ENCODE results near the gene RAPGEF4. TPM values are rescaled to one million over a fixed set of nuclear protein-coding genes. Genes with fewer than 3 reads are reported as not detected.

Gene RAPGEF4
- total RNA-seq, 2 experiments from 2014 or later = 0.85 to 1.3 TPM

DNA sequence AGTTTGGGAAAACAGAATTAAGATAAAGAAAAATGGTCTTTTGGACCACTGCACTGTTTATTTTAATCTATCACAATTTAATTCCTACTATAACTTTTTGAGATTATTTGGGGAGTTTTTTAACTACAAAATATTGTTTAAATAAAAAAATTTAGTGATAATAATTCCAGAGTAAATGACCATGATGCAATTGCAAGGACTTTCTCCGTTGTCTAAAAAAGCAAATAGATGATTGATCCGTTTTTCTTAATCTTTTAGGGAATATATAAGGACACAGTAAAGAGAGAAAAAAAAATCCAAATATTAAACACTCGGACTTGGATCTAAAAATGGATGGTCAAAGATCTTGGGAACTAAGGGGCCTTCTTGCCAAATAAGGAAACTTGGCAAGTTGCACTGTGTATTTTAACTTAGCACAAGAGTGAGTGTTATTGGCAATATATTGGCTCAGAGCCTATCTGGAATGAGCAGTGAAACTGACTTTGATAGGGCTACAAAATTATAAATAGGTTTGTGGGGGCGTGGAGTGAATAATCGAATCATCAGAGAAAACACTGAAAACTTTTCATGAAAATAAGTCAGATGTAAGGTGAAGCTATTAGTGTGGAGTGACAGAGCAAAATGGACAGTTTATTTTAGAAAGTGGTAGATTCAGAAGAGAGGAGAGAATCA is 342.0 kb downstream of the RAPGEF4 start:
- intact Hi-C loops (cut with micrococcal nuclease) = no loop called here
- ChIA-PET CTCF (interaction anchor here (0.7 to 3.1 kb wide), 3 partner anchors 50 to 133 kb away, joined by 4 to 19 read pairs (median 9); no protein-coding TSS in a partner anchor), POLR2A (no interaction called here)
- peaks cover 14% of the 10 kb centered on the region for H3K4me1 Mint-ChIP-seq (ENCODE audit: low read depth)
- H3K27me3 Mint-ChIP-seq = peaks cover 41% of the 10 kb centered on the region
- ATAC-seq = no peak
- H3K9me3 Mint-ChIP-seq = no peaks in the 10 kb centered on the region
- no peak overlapping the region for H3K27ac Mint-ChIP-seq
- DNase-seq = no peak
- peak overlapping the region; percentile 77 for H3K4me3 Mint-ChIP-seq
- H3K36me3 Mint-ChIP-seq (ENCODE audit: low read depth) = no peaks in the 10 kb centered on the region
- TF ChIP-seq, protein P1, sequence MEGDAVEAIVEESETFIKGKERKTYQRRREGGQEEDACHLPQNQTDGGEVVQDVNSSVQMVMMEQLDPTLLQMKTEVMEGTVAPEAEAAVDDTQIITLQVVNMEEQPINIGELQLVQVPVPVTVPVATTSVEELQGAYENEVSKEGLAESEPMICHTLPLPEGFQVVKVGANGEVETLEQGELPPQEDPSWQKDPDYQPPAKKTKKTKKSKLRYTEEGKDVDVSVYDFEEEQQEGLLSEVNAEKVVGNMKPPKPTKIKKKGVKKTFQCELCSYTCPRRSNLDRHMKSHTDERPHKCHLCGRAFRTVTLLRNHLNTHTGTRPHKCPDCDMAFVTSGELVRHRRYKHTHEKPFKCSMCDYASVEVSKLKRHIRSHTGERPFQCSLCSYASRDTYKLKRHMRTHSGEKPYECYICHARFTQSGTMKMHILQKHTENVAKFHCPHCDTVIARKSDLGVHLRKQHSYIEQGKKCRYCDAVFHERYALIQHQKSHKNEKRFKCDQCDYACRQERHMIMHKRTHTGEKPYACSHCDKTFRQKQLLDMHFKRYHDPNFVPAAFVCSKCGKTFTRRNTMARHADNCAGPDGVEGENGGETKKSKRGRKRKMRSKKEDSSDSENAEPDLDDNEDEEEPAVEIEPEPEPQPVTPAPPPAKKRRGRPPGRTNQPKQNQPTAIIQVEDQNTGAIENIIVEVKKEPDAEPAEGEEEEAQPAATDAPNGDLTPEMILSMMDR (IDR thresholded peaks at IDR 0.05) = no peak

DNA sequence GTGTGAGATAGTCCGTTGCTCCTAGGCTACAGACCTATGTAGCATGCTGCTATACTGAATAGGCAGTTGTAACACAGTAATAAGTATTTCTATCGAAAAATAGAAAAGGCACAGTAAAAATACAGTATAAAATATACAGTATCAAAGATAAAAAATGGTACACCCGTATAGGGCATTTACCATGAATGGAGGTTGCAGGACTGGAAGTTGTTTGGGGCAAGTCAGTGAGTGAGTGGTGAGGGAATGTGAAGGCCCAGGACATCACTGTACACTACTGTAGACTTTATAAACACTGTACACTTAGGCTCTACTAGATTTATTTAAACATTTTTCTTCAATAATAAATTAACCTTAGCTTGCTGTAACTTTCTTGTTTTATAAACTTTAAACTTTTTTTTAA is 343.5 kb downstream of the RAPGEF4 start:
- Mint-ChIP-seq H3K27ac (no peak overlapping the region), H3K27me3 (peaks cover 38% of the 10 kb centered on the region), H3K9me3 (no peaks in the 10 kb centered on the region), H3K4me3 (no peak overlapping the region), H3K36me3 (ENCODE audit: low read depth) (no peaks in the 10 kb centered on the region), H3K4me1 (ENCODE audit: low read depth) (peaks cover 14% of the 10 kb centered on the region)
- POLR2A ChIA-PET = no interaction called here
- no peak for ATAC-seq
- TF ChIP-seq, protein P1 (IDR thresholded peaks at IDR 0.05) = no peak
- no peak for DNase-seq
- CTCF ChIA-PET = interaction anchor here (2.8 kb wide), 1 partner anchor 51 kb away, joined by 9 read pairs; no protein-coding TSS in a partner anchor
- intact Hi-C loops (cut with micrococcal nuclease) = no loop called here

DNA sequence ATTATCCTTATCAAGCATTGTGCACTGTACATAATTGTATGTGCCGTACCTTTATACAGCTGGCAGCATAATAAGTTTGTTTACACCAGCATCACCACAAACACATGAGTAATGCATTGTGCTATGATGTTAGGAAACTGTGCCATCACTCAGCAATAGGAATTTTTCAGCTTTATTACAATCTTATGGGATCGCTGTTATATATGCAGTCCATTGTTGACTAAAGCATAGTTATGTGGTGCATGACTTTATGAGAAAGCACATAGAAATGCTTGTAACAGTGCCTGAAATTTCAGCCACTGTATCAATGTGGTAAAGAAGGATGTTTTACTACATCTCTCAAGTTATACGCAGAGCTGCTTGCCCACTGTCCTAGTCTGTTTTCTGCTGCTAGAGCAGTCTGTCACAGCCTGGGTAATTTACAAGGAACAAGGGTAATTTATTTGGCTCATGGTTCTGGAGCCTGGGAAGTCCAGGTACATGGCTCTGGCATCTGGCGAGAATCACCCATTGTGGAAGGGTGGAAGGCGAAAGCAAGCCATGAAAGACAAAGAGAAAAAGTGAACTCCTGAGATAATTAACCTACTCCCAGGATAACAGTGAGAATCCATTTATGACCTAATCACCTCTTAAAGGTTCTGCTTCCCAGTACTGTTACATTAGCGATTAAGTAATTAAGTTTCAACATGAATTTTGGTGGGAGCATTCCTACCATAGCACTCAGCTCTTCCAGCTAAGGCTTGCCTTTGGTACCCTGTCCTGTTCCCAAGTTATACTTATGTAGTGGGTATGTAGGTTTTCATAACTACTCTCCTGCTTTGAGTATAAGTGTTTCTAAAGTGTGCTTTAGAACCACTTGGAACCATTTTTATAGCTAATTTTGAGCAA is 344.6 kb downstream of the RAPGEF4 start:
- intact Hi-C loops (cut with micrococcal nuclease) = no loop called here
- H3K4me3 Mint-ChIP-seq = no peak overlapping the region
- ChIA-PET POLR2A (no interaction called here), CTCF (interaction anchor here (1.1 to 2.8 kb wide), 4 partner anchors 52 to 148 kb away, joined by 3 to 9 read pairs (median 6); no protein-coding TSS in a partner anchor)
- no peaks in the 10 kb centered on the region for H3K36me3 Mint-ChIP-seq (ENCODE audit: low read depth)
- TF ChIP-seq, protein P1 (IDR thresholded peaks at IDR 0.05) = no peak
- DNase-seq = no peak
- peaks cover 35% of the 10 kb centered on the region for H3K27me3 Mint-ChIP-seq
- H3K9me3 Mint-ChIP-seq = no peaks in the 10 kb centered on the region
- no peak for ATAC-seq
- H3K27ac Mint-ChIP-seq = no peak overlapping the region
- peaks cover 6% of the 10 kb centered on the region for H3K4me1 Mint-ChIP-seq (ENCODE audit: low read depth)

DNA sequence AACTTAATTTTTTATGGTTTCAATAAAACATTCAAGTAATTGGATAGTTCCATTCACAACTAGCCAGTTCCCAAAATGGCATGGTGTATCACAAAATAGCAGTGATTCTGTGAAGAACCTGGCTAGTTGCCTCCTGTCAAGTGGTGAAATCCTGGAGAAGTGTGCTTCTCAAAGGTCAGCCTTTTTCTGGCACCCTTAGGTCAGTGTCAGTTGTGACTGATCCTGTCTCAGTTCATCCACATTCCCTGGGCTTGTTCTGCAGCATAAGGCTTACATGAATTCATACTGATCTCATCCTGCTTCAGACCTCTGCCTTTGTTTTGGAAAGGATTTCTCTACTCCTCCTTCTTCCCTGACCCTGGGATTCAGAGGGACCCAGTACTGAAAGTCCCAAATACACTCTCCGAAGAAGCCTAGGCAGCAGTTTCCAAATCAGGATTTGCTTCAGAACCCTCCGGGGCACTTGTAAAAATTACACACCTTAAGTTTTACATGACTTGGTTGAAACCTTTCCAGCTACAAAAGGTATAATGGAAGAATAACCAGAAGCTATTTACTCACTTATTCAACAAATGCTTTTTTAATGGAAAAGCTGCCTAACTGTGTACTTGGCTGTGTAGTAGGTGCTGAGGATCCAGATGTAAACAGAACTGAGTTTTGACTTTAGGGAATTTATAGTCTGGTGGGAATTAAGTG is 351.0 kb downstream of the RAPGEF4 start:
- TF ChIP-seq, protein P1 (IDR thresholded peaks at IDR 0.05) = no peak
- Mint-ChIP-seq H3K9me3 (no peaks in the 10 kb centered on the region), H3K4me1 (ENCODE audit: low read depth) (no peaks in the 10 kb centered on the region), H3K4me3 (no peak overlapping the region), H3K27me3 (peaks cover 15% of the 10 kb centered on the region), H3K36me3 (ENCODE audit: low read depth) (no peaks in the 10 kb centered on the region), H3K27ac (no peak overlapping the region)
- intact Hi-C loops (cut with micrococcal nuclease) = no loop called here
- POLR2A ChIA-PET = no interaction called here
- CTCF ChIA-PET = no interaction called here
- ATAC-seq (no peak), DNase-seq (no peak)

All from activated CD8-positive, alpha-beta T cell treated with anti-CD3 and anti-CD28 coated beads for 36 hours (primary cell).